OCI-LY7 (cell line): ENCODE measurements around the gene AMPD3. TPM values are rescaled to one million over a fixed set of nuclear protein-coding genes. Genes with fewer than 3 reads are reported as not detected.
A peak's percentile ranks its signal among the peaks of the same experiment; 100 is the strongest.

Source experiments
- BruUV-seq: library from RNA; stranded (reverse); fragments of 400-500 nt; replicated peaks from 2 replicates; lab custom pipeline; 2021; lab: Mats Ljungman, UMichigan
- CTCF ChIA-PET: fragments of 300-600 bp; sonication (Branson Sonifier 250); formaldehyde crosslinking; loops from one replicate; lab custom pipeline; 2022; ENCODE audit warnings: antibody characterized with exemption; ENCODE audit not compliant: unreplicated experiment; lab: Charles Lee
- POLR2A ChIA-PET: fragments of 300-600 bp; sonication (Branson Sonifier 250); formaldehyde crosslinking; loops from one replicate; lab custom pipeline; 2022; ENCODE audit warnings: antibody characterized with exemption; lab: Charles Lee
- DNase-seq: peaks from one replicate; pipeline ENCODE4 v3.0.0-alpha.2; 2015; ENCODE audit warnings: low spot score
- H2AFZ ChIP-seq: fragments of 200-600 bp; sonication (generic), shearing (Covaris generic); 2 replicates; pipeline ENCODE4 v1.6.1; 2014; ENCODE audit warnings: mild to moderate bottlenecking, antibody characterized with exemption, low read length, moderate library complexity
- H3K27ac ChIP-seq: fragments of 200-600 bp; sonication (generic); 2 replicates; pipeline ENCODE4 v1.5.1; 2014; ENCODE audit warnings: mixed run types, low read depth, mild to moderate bottlenecking, moderate library complexity, low read length, inconsistent platforms; ENCODE audit not compliant: poor library complexity, severe bottlenecking
- H3K36me3 ChIP-seq: fragments of 200-600 bp; sonication (generic); 2 replicates; pipeline ENCODE4 v1.6.1; 2014; ENCODE audit warnings: mild to moderate bottlenecking, antibody characterized with exemption, low read length, moderate library complexity, mixed read lengths; ENCODE audit not compliant: insufficient read depth
- H3K4me1 ChIP-seq: fragments of 200-600 bp; sonication (generic); 2 replicates; pipeline ENCODE4 v1.5.1; 2014; ENCODE audit warnings: mild to moderate bottlenecking, low read length; ENCODE audit not compliant: insufficient read depth, poor library complexity, severe bottlenecking
- H3K4me2 ChIP-seq: fragments of 200-600 bp; sonication (generic); 2 replicates; pipeline ENCODE4 v1.6.1; 2014; ENCODE audit warnings: mild to moderate bottlenecking, low read length
- H3K4me3 ChIP-seq: fragments of 200-600 bp; sonication (generic); 2 replicates; pipeline ENCODE4 v1.5.1; 2014; ENCODE audit warnings: mild to moderate bottlenecking, low read depth, low read length; ENCODE audit not compliant: poor library complexity, severe bottlenecking
- H3K79me2 ChIP-seq: fragments of 200-600 bp; sonication (generic); 2 replicates; pipeline ENCODE4 v1.6.1; 2016; ENCODE audit warnings: low read depth, mild to moderate bottlenecking, low read length, moderate library complexity, mixed read lengths; ENCODE audit not compliant: insufficient read depth
- H3K9me2 ChIP-seq: fragments of 200-600 bp; sonication (generic); 2 replicates; pipeline ENCODE4 v1.6.1; 2016; ENCODE audit warnings: mild to moderate bottlenecking, low read length, mixed read lengths; ENCODE audit not compliant: insufficient read depth
- H3K9me3 ChIP-seq: fragments of 200-600 bp; sonication (generic); 2 replicates; pipeline ENCODE4 v1.6.1; 2014; ENCODE audit warnings: mild to moderate bottlenecking, mixed run types, low read length, mixed read lengths
- H4K20me1 ChIP-seq: fragments of 200-600 bp; sonication (generic); 2 replicates; pipeline ENCODE4 v1.6.1; 2014; ENCODE audit warnings: mild to moderate bottlenecking, antibody characterized with exemption, low read length, moderate library complexity, mixed read lengths; ENCODE audit not compliant: insufficient read depth
- EZH2phosphoT487 ChIP-seq: fragments of 200-600 bp; sonication (generic); IDR thresholded peaks from 2 replicates; pipeline ENCODE4 v1.6.1; 2018; ENCODE audit warnings: low read depth, borderline replicate concordance, mild to moderate bottlenecking, mixed run types, antibody characterized with exemption, low read length, moderate library complexity, mixed read lengths
- intact Hi-C: fragments of 100-400 bp; cut with micrococcal nuclease; formaldehyde crosslinking; loops from one replicate; pipeline ENCODE4 v1.10.0; 2022; ENCODE audit not compliant: unreplicated experiment
- total RNA-seq, 2 experiments: library from RNA; depleted of rRNA in 1 of 2; stranded (reverse); fragments of >200 nt in 1 of 2; shearing (Covaris generic) in 1 of 2; gene quantifications; 2 replicates each; pipeline ENCODE4 v1.2.3, GENCODE V29; 2014 to 2022
- TF ChIP-seq, protein P1 (sequence below): fragments of 200-600 bp; sonication (generic); conservative IDR thresholded peaks from 2 replicates; pipeline ENCODE4 v1.5.1; 2014; ENCODE audit warnings: mild to moderate bottlenecking, antibody characterized with exemption, low read length, moderate library complexity, mixed read lengths

The AMPD3 gene
- total RNA-seq, 2 experiments from 2014 or later: 13.5 to 25.6 TPM

- POLR2A ChIA-PET: interaction anchor here (0.6 to 7.6 kb wide), 6 partner anchors 15 to 796 kb away, joined by 3 to 97 read pairs (median 6); partner anchors contain the start of gene RNF141
- Histone ChIP-seq H3K27ac (peak overlapping the region; percentile 93), H3K4me3 (peak overlapping the region; percentile 73), H4K20me1 (no peaks in the 10 kb centered on the region), H3K9me2 (no peaks in the 10 kb centered on the region), H3K36me3 (peaks cover 20% of the 10 kb centered on the region), H3K4me2 (peak overlapping the region; percentile 85), H3K9me3 (no peaks in the 10 kb centered on the region), H3K4me1 (peaks cover 62% of the 10 kb centered on the region), H3K79me2 (peaks cover 45% of the 10 kb centered on the region), H2AFZ (no peak overlapping the region)
- TF ChIP-seq, protein P1, sequence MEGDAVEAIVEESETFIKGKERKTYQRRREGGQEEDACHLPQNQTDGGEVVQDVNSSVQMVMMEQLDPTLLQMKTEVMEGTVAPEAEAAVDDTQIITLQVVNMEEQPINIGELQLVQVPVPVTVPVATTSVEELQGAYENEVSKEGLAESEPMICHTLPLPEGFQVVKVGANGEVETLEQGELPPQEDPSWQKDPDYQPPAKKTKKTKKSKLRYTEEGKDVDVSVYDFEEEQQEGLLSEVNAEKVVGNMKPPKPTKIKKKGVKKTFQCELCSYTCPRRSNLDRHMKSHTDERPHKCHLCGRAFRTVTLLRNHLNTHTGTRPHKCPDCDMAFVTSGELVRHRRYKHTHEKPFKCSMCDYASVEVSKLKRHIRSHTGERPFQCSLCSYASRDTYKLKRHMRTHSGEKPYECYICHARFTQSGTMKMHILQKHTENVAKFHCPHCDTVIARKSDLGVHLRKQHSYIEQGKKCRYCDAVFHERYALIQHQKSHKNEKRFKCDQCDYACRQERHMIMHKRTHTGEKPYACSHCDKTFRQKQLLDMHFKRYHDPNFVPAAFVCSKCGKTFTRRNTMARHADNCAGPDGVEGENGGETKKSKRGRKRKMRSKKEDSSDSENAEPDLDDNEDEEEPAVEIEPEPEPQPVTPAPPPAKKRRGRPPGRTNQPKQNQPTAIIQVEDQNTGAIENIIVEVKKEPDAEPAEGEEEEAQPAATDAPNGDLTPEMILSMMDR: no peak
- no peak for TF ChIP-seq EZH2phosphoT487
- CTCF ChIA-PET: no interaction called here
- intact Hi-C loops: loop anchor here (2.0 to 10.0 kb wide), 7 partner anchors 51 to 773 kb away; partner anchors contain the start of genes CTR9, RNF141 and ZBED5
- no TSS peak for BruUV-seq
- DNase-seq: peak; percentile 13
These were observed 2.8 kb downstream of the AMPD3 start for GRCh38 chr11:10457901-10458300.

GRCh38 chr11:10459029-10459970 lies 4.2 kb downstream of the AMPD3 start:
- Histone ChIP-seq H3K4me1 (peaks cover 59% of the 10 kb centered on the region), H3K79me2 (peaks cover 45% of the 10 kb centered on the region), H3K4me2 (peak overlapping the region; percentile 85), H3K9me3 (no peaks in the 10 kb centered on the region), H3K9me2 (no peaks in the 10 kb centered on the region), H3K4me3 (peak overlapping the region; percentile 73), H2AFZ (peak overlapping the region; percentile 53; the same call in 1 of the 2 replicates), H3K27ac (peak overlapping the region; percentile 93), H4K20me1 (no peaks in the 10 kb centered on the region), H3K36me3 (peaks cover 34% of the 10 kb centered on the region)
- intact Hi-C loops: loop anchor here (5.0 to 10.0 kb wide), 5 partner anchors 142 to 774 kb away; partner anchors contain the start of genes CTR9 and ZBED5
- CTCF ChIA-PET: no interaction called here
- POLR2A ChIA-PET: interaction anchor here (0.5 to 1.6 kb wide), 13 partner anchors 11 to 1474 kb away, joined by 3 to 10 read pairs (median 4); partner anchors contain the start of genes EIF4G2 and RNF141
- no TSS peak for BruUV-seq
- peak; percentile 83 for DNase-seq
- TF ChIP-seq EZH2phosphoT487: no peak
- TF ChIP-seq, protein P1: no peak
